Transverse colon (tissue), 4 donors: Measurements from ENCODE around the gene BLTP3B. TPM values are rescaled to one million over a fixed set of nuclear protein-coding genes. Genes with fewer than 3 reads are reported as not detected.
"Not testable (repeated sequence)": the region's sequence is repeated elsewhere in the genome, so short reads cannot be mapped to it uniquely, and the experiment has no call there.

Experiments used
- DNase-seq: peaks from one replicate; pipeline ENCODE4 v3.0.0-alpha.2; 2019
- H3K27ac ChIP-seq, 4 donors: fragments of 200-600 bp; sonication (generic); 2 replicates each; pipeline ENCODE4 v1.5.1; 2016 to 2018; ENCODE audit warnings: inconsistent platforms in 4 of 4
- H3K27me3 ChIP-seq: fragments of 200-600 bp; sonication (generic); 2 replicates; pipeline ENCODE4 v1.5.1; 2017; ENCODE audit warnings: inconsistent platforms
- H3K36me3 ChIP-seq, 4 donors: fragments of 200-600 bp; sonication (generic); 2 replicates each; pipeline ENCODE4 v1.5.1; 2017 to 2019; ENCODE audit warnings: inconsistent platforms in 4 of 4
- H3K4me1 ChIP-seq, 4 donors: fragments of 200-600 bp; sonication (generic); 2 replicates each; pipeline ENCODE4 v1.5.1; 2017 to 2020; ENCODE audit warnings: inconsistent platforms in 4 of 4
- H3K4me3 ChIP-seq, 4 donors: fragments of 200-600 bp; sonication (generic); 1 replicate in 1 of 4; 2 replicates in 3 of 4; pipeline versions ENCODE4 v1.5.1 to v1.6.1; 2017 to 2019; ENCODE audit warnings: inconsistent platforms in 4 of 4
- H3K9me3 ChIP-seq, 2 donors: fragments of 200-600 bp; sonication (generic); 2 replicates each; pipeline ENCODE4 v1.5.1; 2017 to 2019; ENCODE audit warnings: inconsistent platforms in 2 of 2
- CTCF ChIP-seq, 5 experiments: fragments of 200-600 bp in 3 of 5; fragments of 450-650 bp in 2 of 5; sonication (generic) in 3 of 5; IDR thresholded peaks; 1 replicate in 2 of 5; 2 replicates in 3 of 5; pipeline ENCODE4 v1.5.1; 2016 to 2017; ENCODE audit warnings: antibody characterized with exemption in 5 of 5, inconsistent platforms in 3 of 5, mild to moderate bottlenecking in 2 of 5, moderate library complexity in 1 of 5
- EP300 ChIP-seq: sonication (generic); formaldehyde crosslinking; IDR thresholded peaks from one replicate; pipeline ENCODE4 v1.6.1; 2017; ENCODE audit warnings: antibody characterized with exemption, low read depth
- POLR2A ChIP-seq: fragments of 450-650 bp; IDR thresholded peaks from one replicate; pipeline ENCODE4 v1.6.1; 2016; ENCODE audit warnings: antibody characterized with exemption, mild to moderate bottlenecking, moderate library complexity
- POLR2AphosphoS5 ChIP-seq, 3 donors: sonication (generic); formaldehyde crosslinking; IDR thresholded peaks; one replicate each; pipeline ENCODE4 v1.6.1; 2016; ENCODE audit warnings: antibody characterized with exemption in 3 of 3
- WGBS, 2 donors: methylation state at CpG; one replicate each; pipeline ENCODE4 v1.1.5; 2018; ENCODE audit warnings: low coverage in 1 of 2; 5-methylcytosine and 5-hydroxymethylcytosine counted together
- in situ Hi-C, 4 donors: fragments of 200-750 bp; cut with MboI; loops; one replicate each; pipeline versions ENCODE4 v1.15.0 to v1.15.1; 2017; ENCODE audit warnings: low sequenced_read_pairs in 3 of 4, low pct_ligation_motif_present in 1 of 4, low pct_unique_long_range_greater_than_20kb in 1 of 4
- intact Hi-C: fragments of 100-400 bp; cut with DNase I; formaldehyde crosslinking; loops from one replicate; pipeline ENCODE4 v1.15.1; 2023; ENCODE audit warnings: low total_unique reads
- total RNA-seq, 4 donors: library from RNA; depleted of rRNA; stranded (reverse); fragments of >200 nt; gene quantifications; one replicate each; pipeline ENCODE4 v1.1.0, GENCODE V29; 2016

The BLTP3B gene
- 10 to 100 TPM in 3 of 4 donors, 1 to 10 TPM in 1; 3.8 to 44.1 (median 31.5) TPM for total RNA-seq

DNA sequence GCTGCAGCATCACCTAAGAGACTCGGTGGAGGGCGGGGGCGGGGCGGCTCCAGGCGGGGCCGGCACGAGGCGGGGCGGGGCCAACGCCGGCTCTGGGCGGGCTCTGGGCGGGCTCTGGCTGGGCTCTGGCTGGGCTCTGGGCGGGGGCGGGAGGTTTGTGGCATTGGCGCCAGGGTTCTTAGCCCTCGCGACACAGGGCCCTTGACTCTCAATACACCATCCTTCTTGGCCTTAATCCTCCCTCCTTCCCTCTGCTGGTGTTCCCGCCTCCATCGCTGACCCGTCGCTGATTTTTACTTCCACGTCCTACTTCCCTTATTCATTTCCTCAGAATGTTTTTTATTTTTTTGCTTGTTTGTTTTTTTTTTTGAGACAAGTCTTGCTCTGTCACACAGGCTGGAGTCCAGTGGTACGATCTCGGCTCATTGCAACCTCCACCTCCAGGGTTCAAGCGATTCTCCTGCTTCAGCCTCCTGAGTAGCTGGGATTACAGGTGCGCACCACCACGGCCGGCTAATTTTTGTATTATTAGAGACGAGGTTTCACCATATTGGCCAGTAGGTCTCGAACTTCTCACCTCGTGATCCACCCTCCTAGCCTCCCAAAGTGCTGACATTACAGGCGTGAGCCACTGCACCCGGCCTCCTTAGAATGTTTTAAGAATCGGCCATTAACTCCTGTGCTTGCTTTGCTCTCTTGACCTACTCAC lies at the start of gene BLTP3B:
TSS of gene BLTP3B (minus strand) at position 24 of the 709 bp plus-strand sequence. CDS start 239 bp downstream, outside the sequence.
- 27 to 48% methylated on average over 16 to 32 of the region's 35 CpGs for WGBS, 2 donors
- no peak for TF ChIP-seq POLR2AphosphoS5 (IDR thresholded peaks at IDR 0.05)
- no peak for TF ChIP-seq EP300
- no peak for TF ChIP-seq POLR2A
- no peak for TF ChIP-seq CTCF (IDR thresholded peaks at IDR 0.05)
- peaks cover 8 to 42% (median 17%) of the 10 kb centered on the region in 4 donors for H3K4me1 ChIP-seq
- no peaks in the 10 kb centered on the region for H3K9me3 ChIP-seq
- peak within 1 kb of the TSS; percentile 74 to 99 (median 90) for H3K4me3 ChIP-seq
- H3K27ac ChIP-seq = peak within 1 kb of the TSS; percentile 96 to 99 (median 98)
- no peaks in the 10 kb centered on the region for H3K27me3 ChIP-seq
- H3K36me3 ChIP-seq = no peaks in the 10 kb centered on the region
- DNase-seq = peak; percentile 94
- in situ Hi-C loops (no loop called here), intact Hi-C loops (loop anchor here (5.0 kb wide), 1 partner anchor 59 kb away; the partner anchor contains the start of gene ACTR6)

DNA sequence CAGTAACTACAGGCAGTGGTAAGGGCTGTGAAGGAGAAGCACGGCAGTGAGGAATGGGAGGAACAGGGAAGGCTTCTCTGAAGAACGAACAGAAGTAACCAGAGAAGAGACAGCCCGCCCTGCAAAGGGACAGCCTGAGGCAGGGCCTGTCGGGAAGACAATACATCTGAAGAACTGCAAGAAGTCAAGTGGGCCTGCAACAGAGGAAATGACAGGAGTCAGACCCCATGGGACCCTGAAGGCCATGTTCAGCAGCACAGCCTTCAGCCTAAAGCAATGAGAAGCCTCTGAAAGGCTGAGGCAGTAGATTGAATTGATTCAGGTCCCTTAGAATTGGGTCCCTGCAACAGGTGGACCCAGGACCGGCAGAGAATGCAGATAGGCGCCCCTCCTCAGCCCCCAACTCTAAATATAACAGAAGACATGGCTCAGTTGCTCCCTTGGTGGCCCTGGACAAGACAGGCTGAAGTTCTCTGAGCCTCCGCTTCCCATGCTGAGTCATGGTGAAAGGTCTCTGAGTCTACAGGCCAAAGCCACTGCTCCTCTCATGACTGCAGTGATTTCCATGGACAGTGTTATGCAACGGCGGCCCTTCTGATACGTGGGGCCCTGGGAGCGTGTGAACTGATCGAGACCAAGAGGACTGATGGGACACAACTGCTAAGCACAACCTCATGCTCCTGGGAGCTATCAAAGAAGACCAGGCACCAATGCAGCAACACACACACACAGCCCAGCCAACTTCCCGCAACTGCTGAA lies 47.1 kb upstream of the BLTP3B start:
- TF ChIP-seq POLR2A (no peak), EP300 (no peak), POLR2AphosphoS5 (IDR thresholded peaks at IDR 0.05) (no peak), CTCF (IDR thresholded peaks at IDR 0.05) (no peak)

GRCh38 chr12:100188888-100189635 lies 46.4 kb upstream of the BLTP3B start:
- H3K4me3 ChIP-seq, H3K27ac ChIP-seq, in situ Hi-C loops, DNase-seq, H3K36me3 ChIP-seq, H3K27me3 ChIP-seq, H3K9me3 ChIP-seq, H3K4me1 ChIP-seq, intact Hi-C loops: not testable (repeated sequence)
- WGBS, 2 donors = 93 to 94% methylated on average over 7 to 11 of the region's 11 CpGs

More for the DNA sequence above, 47.1 kb upstream of the BLTP3B start:
- intact Hi-C loops = no loop called here
- no peak for DNase-seq
- no peaks in the 10 kb centered on the region for H3K27me3 ChIP-seq
- H3K27ac ChIP-seq = no peak overlapping the region
- no peaks in the 10 kb centered on the region for H3K9me3 ChIP-seq
- H3K4me1 ChIP-seq = peaks cover 0 to 7% (median 3%) of the 10 kb centered on the region in 4 donors
- H3K36me3 ChIP-seq = no peaks in the 10 kb centered on the region
- in situ Hi-C loops = no loop called here
- H3K4me3 ChIP-seq = no peak overlapping the region
- WGBS, 2 donors = 92% methylated on average over 13 of the region's 13 CpGs; no CpG with 5 or more reads in 1 of the 2 donors

DNA sequence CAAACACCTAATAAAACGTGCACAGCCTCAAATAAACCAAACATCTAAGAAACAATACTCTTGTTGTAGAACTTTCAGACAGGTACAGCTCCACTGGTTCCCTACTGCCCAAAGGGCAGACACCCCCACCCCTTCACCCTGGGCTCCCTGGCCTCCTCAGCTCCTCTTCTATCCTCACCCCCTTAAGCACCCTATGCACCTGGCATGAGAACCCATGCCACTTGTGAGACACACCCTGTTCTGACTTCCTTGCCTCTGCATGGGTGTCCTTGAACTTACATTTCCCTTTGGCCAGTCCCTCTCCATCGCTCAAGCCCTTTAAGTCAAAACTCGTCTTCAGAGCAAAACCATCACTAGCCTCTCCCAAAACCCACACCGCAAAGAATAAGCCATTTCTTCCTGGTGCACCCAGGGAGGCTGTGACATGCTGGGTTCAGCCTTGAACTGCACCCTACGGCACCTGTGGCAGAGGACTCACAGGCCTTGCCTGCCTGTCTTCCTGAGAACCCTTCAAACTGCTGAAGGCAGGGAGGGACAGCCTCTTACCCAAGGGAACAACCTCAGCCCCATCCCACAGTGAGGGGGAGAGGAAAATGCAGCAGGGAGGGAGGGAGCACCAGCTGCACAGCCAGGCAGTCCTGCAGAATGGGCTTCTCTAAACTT lies 45.3 kb upstream of the BLTP3B start:
- intact Hi-C loops = no loop called here

More for the DNA sequence above, 45.3 kb upstream of the BLTP3B start:
- in situ Hi-C loops = no loop called here
- no peak for TF ChIP-seq CTCF (IDR thresholded peaks at IDR 0.05)
- 82 to 83% methylated on average over 2 to 5 of the region's 5 CpGs for WGBS, 2 donors
- Histone ChIP-seq H3K9me3 (no peaks in the 10 kb centered on the region), H3K4me1 (peaks cover 0 to 9% (median 3%) of the 10 kb centered on the region in 4 donors), H3K36me3 (no peaks in the 10 kb centered on the region), H3K27ac (no peak overlapping the region), H3K27me3 (no peaks in the 10 kb centered on the region), H3K4me3 (no peak overlapping the region)
- DNase-seq = no peak
